DMS53 treated with DMSO at 0.1 percent for 48 hours (cell line): ENCODE results near the gene CD68.

ENCODE experiments used
- DNase-seq: peaks from one replicate; lab custom pipeline; 2025; ENCODE audit not compliant: unreplicated experiment; lab: John Stamatoyannopoulos, UW

Gene CD68, protein sequence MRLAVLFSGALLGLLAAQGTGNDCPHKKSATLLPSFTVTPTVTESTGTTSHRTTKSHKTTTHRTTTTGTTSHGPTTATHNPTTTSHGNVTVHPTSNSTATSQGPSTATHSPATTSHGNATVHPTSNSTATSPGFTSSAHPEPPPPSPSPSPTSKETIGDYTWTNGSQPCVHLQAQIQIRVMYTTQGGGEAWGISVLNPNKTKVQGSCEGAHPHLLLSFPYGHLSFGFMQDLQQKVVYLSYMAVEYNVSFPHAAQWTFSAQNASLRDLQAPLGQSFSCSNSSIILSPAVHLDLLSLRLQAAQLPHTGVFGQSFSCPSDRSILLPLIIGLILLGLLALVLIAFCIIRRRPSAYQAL

GRCh38 chr17:7579001-7579833 is at the start of gene CD68:
TSS of gene CD68 (plus strand) at chr17:7579638. CDS start at chr17:7579678, 40 bp downstream.
- peak; percentile 80 for DNase-seq

GRCh38 chr17:7530023-7530900 is 49.2 kb upstream of the CD68 start:
- DNase-seq: no peak

DNA sequence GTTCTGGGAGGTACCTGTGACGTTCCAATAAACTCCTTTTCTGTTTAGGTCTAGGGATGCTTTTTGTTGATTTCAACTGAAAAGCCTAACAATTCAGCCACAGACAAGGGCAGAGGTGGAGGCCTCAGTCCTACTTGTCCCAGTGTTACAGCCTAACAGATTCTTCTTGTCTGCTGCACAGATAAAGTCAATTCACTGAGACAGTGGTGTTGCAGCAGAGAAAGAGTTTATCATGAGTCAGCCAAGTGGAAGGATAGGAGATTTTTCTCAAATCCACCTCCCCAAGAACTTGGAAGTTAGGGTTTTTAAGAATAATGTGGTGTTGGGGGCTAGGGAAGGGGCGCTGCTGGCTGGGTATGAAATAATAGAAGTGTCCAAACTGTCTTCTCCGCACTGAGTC is 41.4 kb upstream of the CD68 start:
- DNase-seq: no peak

DNA sequence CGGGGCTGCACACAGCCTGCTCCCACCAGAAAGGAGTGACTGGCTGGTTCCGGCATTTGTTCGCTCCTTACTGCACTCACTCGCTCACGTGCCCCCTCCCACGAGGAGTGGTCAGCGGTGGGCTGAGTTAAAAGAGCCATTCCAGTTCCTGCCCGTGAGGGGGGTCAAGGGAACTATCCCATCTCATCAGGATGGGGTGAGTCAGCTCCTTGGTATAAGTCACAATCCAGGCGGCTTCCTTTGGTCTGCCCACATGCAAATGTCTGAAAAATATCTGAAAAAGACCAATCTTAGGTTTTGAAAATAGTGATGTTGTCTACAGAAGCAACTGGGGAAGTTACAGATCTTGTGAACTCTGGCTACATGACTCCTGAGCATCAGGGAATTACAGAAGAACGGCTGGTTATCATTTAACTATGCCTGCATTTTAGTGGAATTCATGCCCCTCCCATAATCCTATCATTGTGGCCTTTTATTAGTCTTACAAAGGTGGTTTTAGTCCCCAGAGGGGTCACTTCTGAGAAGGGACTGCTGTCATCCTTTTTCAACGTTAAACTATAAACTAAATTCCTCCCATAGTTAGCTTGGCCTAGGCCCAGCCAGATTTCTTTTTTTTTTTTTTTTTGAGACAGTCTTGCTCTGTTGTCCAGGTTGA is 40.4 kb upstream of the CD68 start:
- no peak for DNase-seq

GRCh38 chr17:7541074-7541621 is 38.3 kb upstream of the CD68 start:
- no peak for DNase-seq

DNA sequence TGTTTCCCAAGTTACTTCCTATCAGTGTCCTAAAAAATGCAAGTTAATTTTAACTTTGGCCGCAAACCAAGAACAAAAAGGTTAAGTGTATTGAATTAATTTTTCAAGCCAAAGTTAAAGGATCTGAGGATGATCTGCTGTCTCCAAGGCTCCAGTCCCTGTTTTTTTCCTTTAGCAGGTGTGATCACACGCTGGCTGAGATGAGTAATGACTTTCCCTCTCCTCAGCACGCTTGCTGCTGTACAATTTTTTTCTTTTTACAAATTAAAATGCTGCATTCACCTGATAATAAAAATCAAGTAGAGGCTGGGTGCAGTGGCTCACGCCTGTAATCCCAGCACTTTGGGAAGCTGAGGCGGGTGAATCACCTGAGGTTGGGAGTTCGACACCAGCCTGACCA is 34.5 kb upstream of the CD68 start:
- no peak for DNase-seq

DNA sequence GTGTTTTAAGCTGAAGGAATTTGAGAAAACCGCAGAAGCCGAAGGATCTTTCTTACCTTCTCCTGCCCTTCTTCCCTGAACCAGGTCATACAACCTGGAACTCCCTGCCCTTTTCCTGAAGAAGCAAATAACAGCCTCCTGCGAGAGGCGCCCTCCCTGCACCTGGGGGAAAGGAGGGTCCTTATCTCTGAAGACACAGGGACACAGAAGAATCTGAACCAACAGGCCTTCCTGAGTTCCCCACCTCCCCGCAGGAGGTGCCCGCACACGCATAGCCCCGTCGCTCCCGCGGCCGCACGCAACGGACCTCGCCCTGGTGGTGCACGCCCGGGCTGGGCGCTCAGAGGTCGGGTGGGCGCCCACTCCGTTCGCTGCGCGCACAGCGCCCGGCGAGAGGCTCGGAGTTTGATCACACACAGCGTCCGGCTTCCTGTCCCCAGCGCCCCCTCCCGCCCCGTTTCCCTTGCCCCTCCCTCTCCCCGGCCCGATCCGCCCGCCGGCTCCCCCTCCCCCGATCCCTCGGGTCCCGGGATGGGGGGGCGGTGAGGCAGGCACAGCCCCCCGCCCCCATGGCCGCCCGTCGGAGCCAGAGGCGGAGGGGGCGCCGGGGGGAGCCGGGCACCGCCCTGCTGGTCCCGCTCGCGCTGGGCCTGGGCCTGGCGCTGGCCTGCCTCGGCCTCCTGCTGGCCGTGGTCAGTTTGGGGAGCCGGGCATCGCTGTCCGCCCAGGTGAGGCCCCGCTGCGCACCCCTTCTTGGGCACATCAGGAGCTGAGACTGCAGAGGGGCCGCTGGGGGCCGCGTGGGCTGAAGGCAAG is 30.6 kb upstream of the CD68 start, which contains the start of gene TNFSF12:
TSS of gene TNFSF12 (plus strand) at position 474 of the 816 bp plus-strand sequence. CDS start at position 570, 96 bp downstream.
- DNase-seq: no peak

DNA sequence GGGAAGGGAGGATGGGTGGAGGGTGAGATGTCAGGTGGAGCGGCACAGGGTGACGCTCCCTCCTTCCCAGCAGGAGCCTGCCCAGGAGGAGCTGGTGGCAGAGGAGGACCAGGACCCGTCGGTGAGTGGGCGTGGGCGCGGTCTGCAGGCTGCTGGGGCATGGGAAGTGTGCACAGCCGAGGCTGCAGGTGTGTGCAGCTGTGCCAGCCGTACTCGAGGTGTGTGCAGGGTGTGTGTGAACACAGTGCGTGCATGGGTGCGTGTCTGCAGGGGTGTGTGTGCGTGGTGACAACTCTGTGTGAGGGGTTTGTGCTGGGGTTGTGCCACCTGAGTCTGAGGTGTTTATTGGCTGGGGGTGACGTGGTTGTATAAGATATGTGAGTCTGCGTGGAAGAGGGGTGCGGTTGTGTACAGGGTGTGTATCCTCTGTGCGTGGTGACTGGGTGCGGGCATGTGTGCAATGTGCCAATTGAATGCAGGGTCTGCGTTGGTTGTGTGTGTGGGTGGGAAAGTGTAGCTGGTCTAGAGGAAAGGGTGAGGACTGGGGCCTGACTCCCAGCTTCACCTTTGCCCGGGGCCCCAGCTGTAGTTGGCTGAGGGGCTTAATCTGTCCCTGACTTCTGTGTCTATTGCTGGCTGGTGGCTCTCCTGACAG is 29.9 kb upstream of the CD68 start:
- DNase-seq: no peak

GRCh38 chr17:7550344-7550743 is 29.1 kb upstream of the CD68 start:
- no peak for DNase-seq

- no peak for DNase-seq
Observed at GRCh38 chr17:7551396-7551795, 28.0 kb upstream of the CD68 start.

DNA sequence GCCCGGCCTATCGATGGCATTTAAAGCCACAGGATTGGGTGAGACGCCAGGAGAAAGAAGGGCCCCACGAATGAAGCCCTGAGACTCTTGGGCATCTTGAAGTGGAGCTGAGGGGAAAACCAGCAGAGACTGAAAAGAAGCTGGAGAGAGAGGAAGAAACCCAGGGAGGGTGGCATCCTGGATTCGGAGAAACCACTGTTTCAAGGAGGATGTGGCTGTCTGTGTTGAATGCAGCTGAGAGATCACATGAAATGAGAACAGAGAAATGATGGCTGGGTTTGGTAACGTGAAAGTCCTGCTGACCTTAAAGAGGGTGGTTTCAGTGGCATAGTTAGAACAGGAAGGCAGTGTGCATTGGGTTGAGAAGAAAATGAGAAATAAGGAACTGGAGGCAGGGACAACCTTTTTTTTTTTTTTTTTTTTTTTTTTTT is 26.8 kb upstream of the CD68 start:
- DNase-seq: no peak

- no peak for DNase-seq
Observed at GRCh38 chr17:7553356-7553755, 26.1 kb upstream of the CD68 start.

DNA sequence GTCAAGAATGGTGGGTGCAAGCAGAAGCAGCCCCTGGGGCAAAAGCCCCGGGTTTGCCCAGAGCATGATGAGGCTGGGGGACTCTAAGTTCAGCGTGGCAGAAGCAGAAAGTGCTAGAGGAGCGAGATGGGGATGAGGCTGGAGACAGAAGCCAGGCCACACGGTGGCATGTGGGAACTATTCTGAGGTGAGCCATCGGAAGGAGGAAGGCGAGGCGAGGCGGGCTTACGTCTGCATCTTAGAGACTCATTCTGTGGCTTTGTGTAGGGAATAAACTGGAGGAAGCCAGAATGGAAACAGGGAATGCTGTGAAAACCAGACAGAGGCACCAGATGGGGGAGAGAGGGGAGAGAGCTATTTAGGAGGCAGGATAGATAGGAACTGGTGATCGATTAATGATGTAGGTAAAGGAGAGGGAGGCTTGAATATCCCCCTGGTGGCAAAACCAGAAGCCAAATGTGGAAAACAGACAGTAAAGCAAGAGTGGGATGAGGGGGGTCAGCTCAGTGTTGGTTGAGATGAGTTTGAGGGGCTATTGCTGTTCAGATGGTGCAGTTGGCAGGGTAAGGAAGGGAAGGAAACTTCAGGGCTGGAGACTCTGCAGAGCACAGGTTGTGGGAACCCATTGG is 24.0 kb upstream of the CD68 start:
- no peak for DNase-seq

- DNase-seq: no peak
Observed at GRCh38 chr17:7556627-7557026, 22.8 kb upstream of the CD68 start.

DNA sequence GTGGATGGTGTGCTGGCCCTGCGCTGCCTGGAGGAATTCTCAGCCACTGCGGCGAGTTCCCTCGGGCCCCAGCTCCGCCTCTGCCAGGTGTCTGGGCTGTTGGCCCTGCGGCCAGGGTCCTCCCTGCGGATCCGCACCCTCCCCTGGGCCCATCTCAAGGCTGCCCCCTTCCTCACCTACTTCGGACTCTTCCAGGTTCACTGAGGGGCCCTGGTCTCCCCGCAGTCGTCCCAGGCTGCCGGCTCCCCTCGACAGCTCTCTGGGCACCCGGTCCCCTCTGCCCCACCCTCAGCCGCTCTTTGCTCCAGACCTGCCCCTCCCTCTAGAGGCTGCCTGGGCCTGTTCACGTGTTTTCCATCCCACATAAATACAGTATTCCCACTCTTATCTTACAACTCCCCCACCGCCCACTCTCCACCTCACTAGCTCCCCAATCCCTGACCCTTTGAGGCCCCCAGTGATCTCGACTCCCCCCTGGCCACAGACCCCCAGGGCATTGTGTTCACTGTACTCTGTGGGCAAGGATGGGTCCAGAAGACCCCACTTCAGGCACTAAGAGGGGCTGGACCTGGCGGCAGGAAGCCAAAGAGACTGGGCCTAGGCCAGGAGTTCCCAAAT is 22.2 kb upstream of the CD68 start:
- DNase-seq: no peak

DNA sequence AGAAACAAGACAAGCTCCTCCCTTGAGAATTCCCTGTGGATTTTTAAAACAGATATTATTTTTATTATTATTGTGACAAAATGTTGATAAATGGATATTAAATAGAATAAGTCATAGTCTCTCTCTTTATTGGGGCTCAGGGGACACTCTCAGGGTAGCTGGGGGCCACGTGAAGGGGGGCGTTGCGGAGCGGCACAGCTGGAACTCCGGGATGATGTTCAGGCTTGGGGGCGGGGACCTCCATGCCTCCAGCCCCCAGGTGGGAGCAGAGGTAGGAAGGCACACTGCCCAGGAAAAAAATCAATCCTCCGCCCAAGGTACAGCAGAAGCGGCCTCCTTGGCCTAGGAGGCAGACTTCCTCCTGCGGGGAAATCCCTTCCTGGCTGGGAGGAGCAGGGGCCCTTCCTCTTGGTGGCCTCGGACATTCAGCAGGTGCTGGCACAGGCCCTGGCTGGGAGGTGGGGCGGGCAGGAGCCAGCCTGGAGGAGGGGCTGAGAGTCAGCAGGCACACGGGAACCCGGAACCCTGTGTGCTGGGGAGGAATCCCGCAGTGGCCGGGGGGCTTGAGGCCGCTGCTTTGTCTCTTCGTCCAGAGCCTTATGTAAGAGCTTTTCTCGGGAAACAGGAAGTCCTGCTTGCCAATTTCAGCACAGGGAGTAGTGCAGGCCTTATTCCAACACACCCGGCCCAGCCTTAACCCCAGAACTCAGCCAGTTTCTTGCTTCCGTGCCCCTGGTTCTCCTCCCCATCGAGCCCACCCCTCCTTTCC is 21.5 kb upstream of the CD68 start:
- peak; percentile 91 for DNase-seq

- no peak for DNase-seq
Observed at GRCh38 chr17:7558544-7559319, 20.7 kb upstream of the CD68 start, which contains the start of gene TNFSF13. TSS of gene TNFSF13 (plus strand) at chr17:7558750. CDS start at chr17:7559040, 290 bp downstream.
